ENCODE results near the gene STAMBPL1.

Gene STAMBPL1

DNA sequence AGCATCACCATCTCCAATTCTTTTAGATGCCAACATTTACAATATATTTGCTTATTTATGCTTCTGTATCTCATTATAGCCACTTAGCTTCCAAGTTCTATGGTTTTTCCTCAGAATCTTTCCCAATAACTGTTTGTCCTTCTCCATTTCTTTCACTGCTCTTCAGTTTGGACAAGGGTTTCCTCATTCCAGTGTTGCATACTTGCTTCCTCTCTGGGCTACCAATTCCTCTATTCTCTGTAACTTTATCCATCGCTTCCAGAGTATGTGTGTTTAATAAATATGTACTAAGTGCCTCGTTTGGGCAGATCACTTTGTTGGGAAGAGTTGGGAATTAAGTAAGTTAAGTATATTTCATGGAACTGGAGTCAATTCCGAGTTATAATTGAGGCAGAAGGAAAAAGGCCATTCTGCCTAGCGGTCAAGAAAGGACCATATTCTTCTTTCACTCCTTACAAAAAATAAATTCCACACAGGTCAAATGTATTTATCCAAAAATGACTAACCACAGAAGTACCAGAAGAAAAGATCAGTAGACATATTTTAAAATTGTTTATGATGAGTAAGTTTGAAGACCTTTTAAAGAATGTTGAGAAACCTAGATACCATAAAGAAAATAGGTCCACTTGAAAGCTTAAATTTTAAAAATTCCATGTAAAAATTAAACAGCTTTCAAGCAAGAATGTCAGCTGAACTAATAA lies 10.8 kb downstream of the STAMBPL1 start:
- no peak for DNase-seq (ENCODE audit: low read depth in 2 of 2, low spot score in 1 of 2)

DNA sequence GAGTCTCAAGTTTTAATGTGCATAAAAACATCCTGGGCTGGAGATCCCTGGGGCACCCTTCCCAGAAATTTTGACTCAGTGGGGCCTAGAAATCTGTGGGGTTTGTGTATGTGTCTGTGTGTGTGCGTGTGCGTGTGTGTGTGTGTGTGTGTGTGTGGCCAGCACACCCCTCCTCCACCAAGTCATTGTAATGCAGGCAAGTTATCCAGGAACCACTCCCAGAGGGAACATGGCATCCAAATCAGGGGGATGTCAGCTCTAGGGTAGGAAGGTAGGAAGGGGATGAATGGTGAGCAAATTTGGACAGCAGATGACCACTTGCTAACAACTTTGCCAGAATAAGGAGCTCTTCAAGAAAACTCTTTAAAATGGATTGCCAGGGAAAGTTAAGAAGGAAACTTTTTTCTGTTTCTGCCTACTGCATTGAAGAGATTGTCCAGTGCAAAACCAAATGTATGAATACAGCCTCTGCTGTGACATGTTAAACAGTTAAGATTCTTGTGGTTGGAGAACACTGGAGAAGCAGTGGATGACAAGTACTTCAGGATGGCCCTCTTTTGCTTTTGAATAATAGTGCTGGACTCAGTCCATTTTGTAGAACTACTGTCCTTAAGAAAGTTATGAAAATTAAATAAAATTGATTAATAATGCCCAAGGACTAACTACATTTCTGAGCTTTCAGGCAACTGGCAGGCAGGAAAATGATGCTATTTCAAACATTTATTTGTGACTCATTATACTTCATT lies 12.3 kb downstream of the STAMBPL1 start:
- DNase-seq (ENCODE audit: low read depth in 2 of 2, low spot score in 1 of 2), result no peak

DNA sequence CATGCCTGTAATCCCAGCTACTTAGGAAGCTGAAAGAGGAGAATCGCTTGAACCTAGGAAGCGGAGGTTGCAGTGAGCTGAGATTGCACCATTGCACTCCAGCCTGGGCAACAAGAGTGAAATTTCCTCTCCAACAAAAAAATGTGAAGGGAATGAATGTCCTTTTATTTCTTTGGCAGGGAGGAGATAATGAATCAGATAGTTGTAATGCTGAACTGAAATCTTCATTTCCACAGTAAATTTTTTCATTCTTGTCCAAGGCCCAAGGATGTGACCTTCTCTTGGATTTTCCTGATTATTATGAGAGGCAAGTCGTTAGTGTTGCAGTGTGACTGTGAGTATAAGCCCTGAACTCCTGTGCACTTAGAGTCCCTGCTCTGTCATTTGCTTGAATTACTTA lies 13.6 kb downstream of the STAMBPL1 start:
- DNase-seq (ENCODE audit: low read depth in 2 of 2, low spot score in 1 of 2), result no peak

GRCh38 chr10:88895250-88895649 lies 15.2 kb downstream of the STAMBPL1 start:
- DNase-seq (ENCODE audit: low read depth in 2 of 2, low spot score in 1 of 2), result no peak

DNA sequence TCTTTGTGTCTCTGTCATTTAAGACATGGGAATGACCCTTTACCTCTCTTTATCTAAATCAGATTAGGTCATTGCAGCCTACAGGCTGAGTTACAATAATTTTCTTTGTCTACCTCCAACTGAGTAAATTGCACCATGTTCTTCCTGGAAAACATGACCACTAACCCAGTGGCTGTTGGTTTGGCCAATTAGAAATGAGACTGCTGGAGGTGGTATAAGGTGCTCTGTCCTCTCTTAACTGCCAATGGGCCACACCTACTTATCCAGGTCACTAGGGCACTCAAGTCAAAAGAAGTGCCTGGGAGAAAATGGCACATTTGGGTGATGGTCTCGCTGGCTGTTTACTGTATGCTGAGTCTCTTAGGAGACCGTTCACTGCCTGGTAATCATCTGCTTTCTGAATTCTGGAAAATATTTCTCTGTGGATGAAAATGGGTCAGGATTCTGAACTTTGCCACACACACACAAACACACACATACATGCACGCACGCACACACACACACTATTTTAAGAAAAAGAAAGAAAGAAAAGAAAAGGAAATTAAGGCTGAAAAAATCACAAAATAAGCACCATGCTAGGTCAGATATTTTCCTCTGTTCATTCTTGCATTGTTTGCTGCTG lies 16.4 kb downstream of the STAMBPL1 start:
- DNase-seq (ENCODE audit: low read depth in 2 of 2, low spot score in 1 of 2), result no peak

DNA sequence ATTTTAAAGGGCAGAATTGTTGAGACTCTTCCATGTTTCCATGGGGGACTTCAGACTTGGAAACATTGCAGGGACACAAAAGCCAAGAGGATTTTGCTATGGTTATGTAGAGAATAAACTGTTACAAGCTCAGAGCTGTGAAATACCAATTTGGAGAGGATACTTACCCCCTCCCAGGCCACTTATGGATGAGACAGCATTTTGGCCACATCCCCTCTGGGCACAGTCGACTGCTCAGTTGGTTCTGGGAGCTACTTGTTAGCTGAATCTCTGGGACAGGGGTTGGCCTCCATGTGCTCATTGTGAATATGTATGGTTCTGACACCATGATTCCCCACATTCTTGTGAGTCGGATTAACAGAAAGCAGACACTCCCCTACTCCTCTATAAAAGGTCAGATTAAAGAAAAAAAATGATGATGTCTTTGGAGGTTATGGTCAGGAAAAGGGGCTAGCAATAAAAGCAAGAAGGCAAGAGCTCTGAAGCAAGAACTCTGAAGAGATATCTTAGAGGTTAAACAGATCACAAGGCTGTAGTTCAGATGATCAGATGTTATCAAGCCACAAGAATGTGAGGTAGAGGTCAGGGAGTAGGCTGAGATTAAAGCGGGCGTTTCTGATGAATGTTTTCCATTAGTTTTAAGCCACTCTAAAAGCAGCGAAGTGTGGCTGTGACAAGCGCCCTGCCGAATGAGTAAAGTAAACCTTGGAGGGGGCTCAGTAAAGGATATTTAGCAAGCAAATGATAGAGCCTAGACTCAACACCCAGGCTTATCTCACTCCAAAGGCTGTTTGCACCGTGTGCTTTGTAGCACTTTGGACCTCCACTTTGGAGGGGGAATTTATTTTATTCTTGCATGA lies 17.2 kb downstream of the STAMBPL1 start:
- no peak for DNase-seq (ENCODE audit: low read depth in 2 of 2, low spot score in 1 of 2)

DNA sequence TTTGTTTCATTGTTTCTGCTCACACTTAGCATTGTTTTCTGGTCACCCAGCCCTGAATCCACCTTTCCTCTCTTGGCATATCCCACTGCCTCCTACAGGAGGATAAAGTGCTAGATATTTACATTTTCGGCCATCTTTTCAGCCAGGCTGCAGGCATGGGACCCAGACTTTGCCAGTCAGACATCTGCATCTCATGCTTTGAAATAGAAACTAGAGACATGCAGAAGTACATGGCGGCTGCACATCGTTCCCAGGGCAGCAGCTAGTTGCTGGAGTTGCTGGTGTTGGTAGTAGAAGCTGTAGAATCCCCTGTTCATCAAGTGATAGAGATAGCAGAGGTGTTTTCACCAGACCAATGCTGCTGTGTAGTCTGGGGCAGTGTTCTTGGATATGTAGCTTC lies 18.7 kb downstream of the STAMBPL1 start:
- no peak for DNase-seq (ENCODE audit: low read depth in 2 of 2, low spot score in 1 of 2)

DNA sequence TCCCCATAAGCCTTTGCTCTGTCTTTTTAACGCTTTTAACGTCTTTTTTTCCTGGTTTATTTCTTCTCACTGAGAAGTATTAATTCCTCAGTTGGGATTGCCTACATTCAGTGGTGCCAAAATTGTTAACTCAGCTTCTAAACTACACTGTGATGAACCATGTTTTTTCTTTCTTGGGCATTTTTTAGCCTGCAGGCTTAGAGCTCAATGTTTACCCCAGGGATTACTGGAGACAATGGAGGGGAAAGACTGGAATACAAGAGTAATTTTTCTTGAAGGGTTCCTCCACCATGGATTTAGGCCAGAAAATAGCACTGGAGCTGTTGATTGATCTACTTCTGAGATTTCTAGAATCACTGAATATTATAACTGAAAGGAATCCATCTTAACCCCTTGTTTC lies 19.8 kb downstream of the STAMBPL1 start:
- DNase-seq (ENCODE audit: low read depth in 2 of 2, low spot score in 1 of 2), result no peak

DNA sequence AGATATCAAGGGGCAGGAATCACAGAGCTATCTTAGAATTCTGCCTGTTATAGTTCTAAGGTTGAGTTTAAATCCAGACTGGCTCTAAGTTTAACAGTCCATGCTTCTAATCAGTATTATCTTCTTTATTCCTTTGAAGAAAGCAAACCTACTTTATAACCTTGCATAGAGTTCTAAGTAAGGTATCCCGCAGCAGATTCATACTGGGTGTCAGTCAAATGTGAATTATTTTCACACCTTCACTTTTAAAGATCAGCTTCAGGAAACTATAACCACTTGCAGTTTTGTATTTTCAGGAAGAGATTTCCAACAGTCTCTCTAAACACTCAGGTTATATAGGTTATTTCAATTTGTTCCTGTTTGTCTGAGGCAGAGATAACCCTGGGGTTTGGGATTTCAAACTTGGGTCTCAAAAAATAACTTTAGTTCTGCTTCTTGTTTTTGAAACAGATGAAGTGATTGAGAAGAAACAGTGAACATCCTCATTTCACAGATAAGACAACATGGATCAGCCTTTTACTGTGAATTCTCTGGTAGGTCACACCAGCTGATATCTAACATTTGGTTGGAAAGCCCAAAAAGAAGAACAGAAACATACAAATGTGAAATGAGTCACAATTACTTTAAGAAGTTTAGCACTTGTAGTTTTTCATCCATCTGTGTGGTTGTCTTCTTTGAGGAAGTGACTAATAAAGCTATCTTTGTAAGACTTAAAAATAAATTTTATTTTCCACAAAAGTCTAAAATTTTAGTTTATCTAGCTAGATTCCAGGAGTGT lies 21.4 kb downstream of the STAMBPL1 start:
- no peak for DNase-seq (ENCODE audit: low read depth in 2 of 2, low spot score in 1 of 2)

DNA sequence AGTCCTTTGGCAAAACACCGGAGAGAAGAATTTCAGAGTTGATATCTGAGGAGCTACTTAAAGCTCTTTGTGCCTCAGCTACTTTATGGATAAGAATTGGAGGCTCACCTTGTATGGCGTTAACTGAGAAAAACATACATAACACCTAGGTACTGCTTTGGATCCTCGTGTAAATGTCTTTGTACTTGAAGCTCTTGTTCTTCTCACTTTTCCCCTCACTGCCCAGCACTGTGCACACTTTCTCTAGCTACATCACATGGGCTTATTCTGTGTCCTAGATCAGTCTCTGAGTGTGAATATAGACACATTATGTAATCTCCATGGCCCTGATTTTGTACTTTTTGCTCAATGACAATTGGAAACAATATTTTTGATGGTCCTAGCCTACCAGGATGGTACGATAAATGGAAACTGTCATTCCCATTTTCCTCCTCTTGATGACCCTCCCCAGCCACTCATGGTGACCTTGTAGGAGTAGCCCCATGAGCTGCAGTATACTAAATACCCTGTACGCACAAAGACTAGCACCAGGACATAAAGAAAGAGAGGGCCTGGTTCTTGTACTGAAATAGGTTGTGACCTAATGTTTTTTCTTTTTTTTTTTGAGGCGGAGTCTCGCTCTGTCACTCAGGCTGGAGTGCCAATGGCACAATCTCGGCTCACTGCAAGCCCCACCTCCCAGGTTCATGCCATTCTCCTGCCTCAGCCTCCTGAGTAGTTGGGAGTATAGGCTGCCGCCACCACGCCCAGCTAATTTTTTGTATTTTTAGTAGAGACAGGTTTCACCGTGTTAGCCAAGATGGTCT lies 22.1 kb downstream of the STAMBPL1 start:
- DNase-seq (ENCODE audit: low read depth in 2 of 2, low spot score in 1 of 2), result no peak

DNA sequence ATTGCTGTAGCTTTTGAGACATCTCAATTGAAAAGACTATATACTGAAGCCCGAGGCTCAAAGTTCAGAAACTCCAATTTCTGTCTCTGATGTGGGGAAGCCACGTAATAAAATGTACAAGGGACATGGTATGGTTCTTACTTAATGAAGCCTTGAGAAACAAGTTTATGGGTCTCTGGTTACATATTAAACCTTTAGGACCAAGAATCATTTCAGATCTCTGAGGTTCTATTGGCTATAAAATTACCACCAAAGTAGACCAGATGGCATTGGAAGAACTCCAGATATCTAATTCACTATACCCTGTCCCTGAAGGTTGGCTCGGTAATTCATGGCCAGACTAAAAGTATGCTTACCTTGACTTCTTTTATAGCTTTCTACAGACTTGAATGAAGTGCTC lies 23.7 kb downstream of the STAMBPL1 start:
- DNase-seq (ENCODE audit: low read depth in 2 of 2, low spot score in 1 of 2), result no peak

DNA sequence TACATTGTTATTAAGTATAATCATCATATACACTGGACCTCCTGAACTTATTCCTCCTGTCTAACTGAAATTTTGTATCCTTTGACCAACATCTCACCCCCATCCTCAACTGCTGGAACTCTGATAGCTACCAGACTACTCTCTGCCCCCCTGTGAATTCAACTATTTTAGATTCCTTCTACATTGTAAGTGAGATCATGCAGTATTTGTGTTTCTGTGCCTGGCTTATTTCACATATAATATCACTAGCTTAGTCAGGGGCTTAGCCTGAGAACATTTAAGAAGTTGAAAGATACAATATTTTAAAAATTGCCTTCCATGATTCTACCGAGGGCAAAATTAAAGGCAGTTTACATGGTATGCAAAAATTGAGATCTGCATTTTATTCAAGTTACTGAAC lies 26.9 kb downstream of the STAMBPL1 start:
- no peak for DNase-seq (ENCODE audit: low read depth in 2 of 2, low spot score in 1 of 2)

- no peak for DNase-seq (ENCODE audit: low read depth in 2 of 2, low spot score in 1 of 2)
Measured at GRCh38 chr10:88908194-88908593, 28.1 kb downstream of the STAMBPL1 start.

- DNase-seq (ENCODE audit: low read depth in 2 of 2, low spot score in 1 of 2), result no peak
Measured at GRCh38 chr10:88911116-88911515, 31.1 kb downstream of the STAMBPL1 start.

GRCh38 chr10:88911851-88912250 lies 31.8 kb downstream of the STAMBPL1 start:
- DNase-seq (ENCODE audit: low read depth in 2 of 2, low spot score in 1 of 2), result no peak

- no peak for DNase-seq (ENCODE audit: low read depth in 2 of 2, low spot score in 1 of 2)
Measured at GRCh38 chr10:88913127-88913526, 33.1 kb downstream of the STAMBPL1 start.

DNA sequence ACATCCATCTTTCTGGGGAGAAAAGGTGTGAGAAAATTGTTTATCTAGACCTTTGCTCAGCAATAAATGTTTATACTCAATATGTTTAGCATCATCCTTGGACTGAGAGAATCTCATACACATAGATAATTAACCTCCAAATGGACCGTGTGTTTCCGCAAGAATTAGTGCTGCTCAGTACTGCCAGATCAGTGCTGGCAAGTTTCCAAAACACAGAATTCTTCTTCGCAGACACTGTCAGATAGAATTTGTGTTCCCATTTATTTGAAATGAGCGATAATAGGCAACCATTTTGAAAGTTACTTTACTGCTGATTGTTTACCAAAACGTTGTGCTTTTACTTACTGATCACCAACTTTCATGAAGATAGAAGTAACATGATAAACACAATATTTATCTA lies 33.7 kb downstream of the STAMBPL1 start:
- no peak for DNase-seq (ENCODE audit: low read depth in 2 of 2, low spot score in 1 of 2)

DNA sequence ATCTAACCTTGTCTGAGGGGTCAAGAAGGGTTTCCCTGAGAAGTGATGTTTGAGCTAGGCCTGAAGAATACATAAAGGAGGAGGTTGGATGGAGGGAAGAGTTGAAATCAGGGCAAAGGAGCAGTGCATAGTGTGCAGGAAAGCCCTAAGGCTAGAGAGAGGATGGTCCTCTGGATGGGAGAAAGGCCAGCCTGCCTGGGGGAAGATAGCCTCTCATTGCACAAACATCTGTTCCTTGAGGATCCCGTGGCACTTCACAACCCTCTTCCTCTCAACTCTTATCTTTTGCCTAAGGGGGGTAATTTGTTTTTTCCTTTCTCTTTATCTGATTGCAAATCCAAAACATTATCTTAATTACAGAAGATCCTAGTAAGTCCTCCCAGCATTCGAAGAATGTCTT lies 35.7 kb downstream of the STAMBPL1 start:
- DNase-seq (ENCODE audit: low read depth in 2 of 2, low spot score in 1 of 2), result no peak

- no peak for DNase-seq (ENCODE audit: low read depth in 2 of 2, low spot score in 1 of 2)
Measured at GRCh38 chr10:88916231-88916630, 36.2 kb downstream of the STAMBPL1 start.

- DNase-seq (ENCODE audit: low read depth in 2 of 2, low spot score in 1 of 2), result no peak
Measured at GRCh38 chr10:88916986-88917385, 36.9 kb downstream of the STAMBPL1 start.
